ENCODE results near the gene ZNF571.

ZNF571 gene

DNA sequence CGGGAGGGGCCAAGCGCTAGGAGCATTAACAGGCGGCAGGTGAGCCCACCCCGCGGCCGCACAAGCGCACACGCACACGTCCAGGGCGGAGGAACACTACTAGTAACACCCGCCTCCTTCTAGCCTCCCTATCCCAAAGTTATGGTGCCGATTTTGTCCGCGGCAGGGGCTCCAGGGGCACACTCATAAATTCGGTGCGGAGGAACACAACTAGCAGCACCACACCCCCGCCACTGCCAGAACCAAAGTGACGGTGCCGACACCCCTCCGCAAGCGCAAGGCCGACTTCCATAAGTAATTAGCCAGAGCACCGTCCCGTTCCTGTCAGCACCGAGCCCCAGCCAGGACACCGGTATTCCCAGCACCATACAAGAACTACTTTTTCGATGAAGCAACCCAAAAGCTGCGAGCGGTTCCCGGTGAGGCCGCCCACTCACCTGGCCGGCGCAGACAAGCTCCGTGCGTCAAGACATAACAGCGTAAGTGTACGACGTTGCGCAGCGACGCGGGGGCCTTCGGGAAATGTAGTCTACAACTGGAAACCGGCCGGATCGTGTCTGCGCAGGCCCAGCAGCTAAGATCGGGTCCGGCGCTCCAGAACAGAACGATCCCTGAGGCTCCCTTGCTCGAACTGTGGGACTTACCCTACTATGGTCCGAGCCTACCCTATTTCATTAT, at the start of gene ZNF571, which contains the start of gene ZNF540:
Gene ZNF571, minus strand, starts transcription at position 489 of the 678 bp plus-strand sequence. CDS start 8,116 bp downstream, outside the sequence.
Gene ZNF540, plus strand, starts transcription at position 573 of the 678 bp plus-strand sequence. CDS start 3,572 bp downstream, outside the sequence.
- peak; percentile 92 for DNase-seq (ENCODE audit: low spot score)

DNA sequence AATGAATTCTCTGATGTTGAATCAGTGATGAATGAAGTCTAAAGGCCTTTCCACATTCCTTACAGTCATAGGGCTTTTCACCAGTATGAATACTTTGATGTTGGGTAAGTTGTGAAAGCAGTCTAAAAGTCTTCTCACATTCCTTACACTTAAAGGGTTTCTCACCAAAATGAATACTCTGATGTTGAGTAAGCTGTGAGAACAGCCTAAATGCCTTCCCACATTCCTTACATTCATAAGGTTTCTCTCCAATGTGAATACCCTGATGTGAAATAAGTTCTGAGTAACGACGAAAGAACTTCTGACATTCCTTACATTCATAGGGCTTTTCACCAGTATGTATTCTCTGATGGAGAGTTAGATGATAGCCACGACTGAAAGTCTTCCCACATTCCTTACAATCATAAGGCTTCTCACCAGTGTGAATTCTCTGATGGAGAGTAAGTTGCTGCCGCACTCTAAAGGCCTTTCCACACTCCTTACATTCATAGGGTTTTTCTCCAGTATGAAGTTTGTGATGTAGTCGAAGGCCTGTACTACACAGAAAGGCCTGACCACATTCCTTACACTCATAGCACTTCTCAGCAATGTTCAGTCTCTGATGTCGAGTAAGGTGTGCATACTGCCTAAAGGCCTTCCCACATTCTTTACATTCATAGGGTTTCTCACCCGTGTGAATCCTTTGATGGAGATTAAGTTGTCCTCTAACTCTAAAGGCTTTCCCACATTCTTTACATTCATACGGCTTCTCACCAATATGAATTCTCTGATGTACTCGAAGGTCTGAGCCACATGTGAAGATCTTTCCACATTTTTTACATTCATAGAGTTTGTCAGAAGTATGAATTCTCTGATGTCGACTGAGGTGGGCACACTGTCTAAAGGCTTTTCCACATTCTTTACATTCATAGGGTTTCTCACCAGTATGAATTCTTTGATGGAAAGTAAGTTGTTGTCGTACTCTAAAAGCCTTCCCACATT, 40.8 kb upstream of the ZNF571 start:
- DNase-seq (ENCODE audit: low spot score): no peak

DNA sequence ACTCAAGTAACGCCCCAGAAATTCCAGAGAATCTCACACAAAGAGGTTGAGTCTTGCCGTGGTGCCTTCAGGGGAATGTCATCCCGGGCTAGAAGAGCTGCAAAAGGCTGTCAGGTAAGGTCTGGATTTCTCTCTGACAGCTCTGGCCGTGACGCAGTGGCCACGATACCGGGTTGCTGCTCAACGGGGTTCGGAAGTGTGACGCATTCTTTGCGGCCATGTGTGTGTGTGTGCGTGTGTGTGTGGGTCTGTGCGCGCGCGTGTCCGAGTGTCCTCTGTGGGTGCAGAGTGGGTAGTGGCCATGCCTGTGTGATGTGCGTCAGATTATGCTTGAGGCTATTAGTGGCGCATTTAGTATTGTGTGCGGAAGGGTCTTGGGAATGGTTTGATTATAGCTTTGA, 390 bp upstream of the ZNF571 start:
- DNase-seq (ENCODE audit: low spot score): peak; percentile 65

DNA sequence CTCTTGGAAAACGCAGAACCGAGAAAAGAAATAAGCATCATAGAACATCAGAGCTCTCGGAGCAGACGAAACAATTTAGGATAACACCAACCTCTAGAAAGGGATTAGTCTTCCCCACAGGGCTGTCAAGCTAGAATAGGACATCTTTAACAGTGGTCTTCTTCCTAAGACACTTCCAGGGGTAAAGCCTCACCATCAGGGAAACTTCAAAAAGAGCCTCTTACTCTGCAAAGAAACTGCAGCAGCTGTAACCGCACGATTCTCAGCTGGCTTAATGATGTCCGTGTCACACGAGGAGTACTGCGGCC, 642 bp downstream of the ZNF571 start:
- DNase-seq (ENCODE audit: low spot score): no peak

DNA sequence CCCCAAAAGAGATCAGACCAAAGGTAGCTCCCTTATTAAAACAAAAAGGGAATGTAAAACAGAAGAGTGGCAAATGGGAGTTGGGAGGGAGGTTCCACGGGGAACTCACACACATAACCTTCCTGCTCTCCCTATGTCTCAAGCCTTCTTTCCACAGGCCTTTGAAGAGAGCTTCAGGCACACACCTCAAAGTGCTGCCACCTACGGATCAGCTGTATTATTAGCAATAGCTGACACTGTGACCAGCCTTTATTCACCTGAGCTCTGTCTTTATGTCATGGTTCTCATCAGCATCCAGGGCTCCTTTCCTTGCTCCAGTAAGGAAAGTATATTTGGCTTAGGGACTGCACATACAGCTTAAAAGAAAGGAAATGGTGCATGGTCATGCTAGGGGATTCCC, 11.3 kb downstream of the ZNF571 start:
- DNase-seq (ENCODE audit: low spot score): no peak

DNA sequence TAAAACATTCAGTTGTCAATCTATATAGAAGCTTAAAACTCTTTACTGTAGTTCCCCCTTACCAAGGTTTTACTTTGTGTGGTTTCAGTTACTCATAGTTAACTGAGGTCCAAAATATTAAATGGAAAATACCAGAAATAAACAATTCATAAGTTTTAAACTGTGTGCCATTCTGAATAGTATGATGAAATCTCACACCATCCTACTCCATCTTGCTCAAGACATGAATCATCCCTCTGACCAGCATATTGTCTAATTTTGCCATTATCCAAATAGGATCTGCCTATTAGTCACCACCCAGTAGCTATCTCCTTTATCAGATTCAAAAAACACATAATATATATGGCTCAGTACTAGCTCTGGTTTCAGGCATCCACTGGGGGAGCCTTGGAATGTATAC, 22.4 kb downstream of the ZNF571 start:
- no peak for DNase-seq (ENCODE audit: low spot score)

DNA sequence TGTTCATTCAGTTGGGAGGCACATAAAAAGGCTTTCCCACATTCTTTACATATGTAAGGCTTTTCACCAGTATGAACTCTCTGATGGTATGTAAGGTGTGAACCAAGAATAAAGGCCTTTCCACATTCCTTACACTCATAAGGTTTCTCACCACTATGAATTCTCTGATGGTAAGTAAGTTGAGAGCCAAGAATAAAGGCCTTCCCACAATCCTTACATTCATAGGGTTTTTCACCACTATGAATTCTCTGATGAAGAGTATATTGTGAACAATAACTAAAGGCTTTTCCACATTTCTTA, 29.3 kb downstream of the ZNF571 start:
- DNase-seq (ENCODE audit: low spot score): no peak

DNA sequence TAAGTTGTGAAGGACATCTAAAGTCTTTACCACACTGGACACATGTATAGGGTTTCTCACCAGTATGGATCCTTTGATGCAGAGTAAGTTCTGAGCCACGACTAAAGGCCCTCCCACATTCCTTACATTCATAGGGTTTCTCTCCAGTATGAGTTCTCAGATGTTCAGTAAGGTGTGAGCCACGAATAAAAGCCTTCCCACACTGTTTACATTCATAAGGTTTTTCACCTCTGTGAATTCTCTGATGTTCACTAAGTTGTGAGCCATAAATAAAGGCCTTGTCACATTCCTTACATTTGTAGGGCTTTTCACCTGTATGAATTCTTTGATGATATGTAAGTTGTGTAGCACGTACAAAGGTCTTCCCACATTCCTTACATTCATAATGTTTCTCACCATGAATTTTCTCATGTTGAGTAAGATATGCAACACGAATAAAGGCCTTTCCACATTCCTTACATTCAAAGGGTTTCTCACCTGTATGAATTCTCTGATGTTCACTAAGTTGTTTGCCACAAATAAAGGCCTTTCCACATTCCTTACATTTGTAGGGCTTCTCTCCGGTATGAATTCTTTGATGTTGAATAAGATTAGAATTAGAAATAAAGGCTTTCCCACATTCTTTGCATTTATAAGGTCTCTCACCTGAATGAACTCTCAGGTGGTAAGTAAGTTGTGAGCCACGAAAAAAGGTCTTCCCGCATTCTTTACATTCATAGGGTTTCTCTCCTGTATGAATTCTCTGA, 29.8 kb downstream of the ZNF571 start:
- no peak for DNase-seq (ENCODE audit: low spot score)

DNA sequence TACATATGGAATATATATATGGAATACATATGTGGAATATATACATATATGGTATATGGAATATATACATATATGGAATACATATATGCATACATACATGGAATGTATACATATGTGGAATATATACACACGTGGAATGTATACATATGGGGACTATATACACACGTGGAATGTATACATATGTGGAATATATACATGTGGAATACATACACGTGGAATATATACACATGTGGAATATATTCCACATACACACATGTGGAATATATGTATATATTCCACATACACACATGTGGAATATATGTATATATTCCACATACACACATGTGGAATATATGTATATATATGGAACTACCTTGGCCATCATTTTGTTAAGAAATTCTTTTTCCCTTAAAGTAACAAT, 31.1 kb downstream of the ZNF571 start:
- DNase-seq (ENCODE audit: low spot score): no peak

DNA sequence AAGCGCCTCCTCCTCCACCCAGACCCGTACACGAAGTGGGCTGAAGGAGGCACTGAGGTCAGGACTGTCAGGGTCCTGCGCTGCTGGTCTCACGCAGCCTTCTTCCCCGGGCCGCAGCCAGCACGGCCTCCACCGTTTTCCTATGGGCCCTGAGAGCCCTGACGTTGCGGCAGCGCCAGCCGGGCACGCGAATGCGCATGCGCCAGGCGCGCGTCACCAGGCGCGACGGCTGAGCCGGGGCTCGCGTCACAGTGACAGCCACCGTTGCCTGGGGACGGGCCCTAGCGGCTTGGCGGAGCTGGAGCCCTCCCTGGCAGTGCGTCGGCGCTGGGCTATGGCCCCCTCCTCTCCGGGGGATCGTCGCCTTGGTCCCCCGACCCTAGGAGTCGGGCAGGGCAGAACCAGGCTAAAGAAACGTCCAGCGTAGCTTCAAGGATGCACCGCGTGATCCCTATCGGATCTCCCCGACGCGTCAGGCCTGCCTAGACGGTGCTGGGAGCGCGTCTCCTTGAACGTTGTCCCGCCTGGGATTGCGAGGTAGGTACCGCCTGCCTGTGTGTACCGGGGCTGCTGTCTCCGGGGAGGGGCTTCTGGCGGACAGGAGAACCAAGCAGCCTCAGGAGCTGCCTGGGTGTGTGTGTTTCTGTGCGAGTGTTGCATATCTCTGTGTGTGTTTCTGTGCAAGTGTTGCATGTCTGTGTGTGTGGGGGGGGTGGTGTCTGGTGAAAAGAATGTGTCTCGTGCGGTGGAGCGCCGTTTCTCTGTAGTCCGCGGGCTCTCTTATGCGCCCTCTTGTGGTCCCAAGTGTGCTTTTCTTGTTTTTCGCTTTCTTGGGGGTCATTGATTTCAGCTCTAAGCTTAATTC, 43.2 kb downstream of the ZNF571 start:
- DNase-seq (ENCODE audit: low spot score): peak; percentile 49

DNA sequence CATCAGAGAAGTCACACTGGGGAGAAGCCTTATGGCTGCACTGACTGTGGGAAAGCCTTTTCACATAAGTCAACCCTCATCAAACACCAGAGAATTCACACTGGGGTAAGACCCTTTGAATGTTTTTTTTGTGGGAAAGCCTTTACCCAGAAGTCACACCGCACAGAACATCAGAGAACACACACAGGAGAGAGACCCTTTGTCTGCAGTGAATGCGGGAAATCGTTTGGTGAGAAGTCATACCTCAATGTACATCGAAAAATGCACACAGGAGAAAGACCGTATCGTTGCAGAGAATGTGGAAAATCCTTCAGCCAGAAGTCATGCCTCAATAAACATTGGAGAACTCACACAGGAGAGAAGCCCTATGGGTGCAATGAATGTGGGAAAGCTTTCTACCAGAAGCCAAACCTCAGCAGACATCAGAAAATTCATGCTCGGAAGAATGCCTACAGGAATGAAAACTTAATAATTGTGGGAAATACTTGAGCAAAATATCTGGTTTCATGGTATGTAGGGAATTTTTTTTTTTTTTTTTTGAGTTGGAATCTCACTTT, 57.1 kb downstream of the ZNF571 start:
- DNase-seq (ENCODE audit: low spot score): no peak

DNA sequence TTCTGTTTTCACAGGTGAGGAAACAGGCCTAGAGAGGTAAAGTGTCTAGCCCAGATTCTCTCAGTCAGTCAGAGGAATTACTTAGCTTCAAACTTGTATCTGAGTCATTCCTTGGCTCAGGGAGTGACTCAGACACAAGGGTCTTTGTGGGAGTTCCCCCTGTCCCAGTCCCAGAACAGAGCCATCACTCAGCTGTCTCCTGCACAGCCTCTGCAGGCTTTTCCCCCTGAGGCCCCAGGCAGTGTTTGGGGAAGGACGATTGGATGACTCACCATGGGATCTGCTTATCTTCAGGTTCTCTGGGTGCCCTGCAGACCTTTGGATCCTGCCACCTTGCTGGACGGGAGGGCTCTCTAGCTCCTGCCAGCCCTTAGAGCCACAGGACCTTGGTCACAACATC, 74.7 kb downstream of the ZNF571 start:
- DNase-seq (ENCODE audit: low spot score): no peak

Measured in CD4-positive, alpha-beta T cell treated with Interleukin-15 for 4 hours (primary cell).